WTC11 (cell line): ENCODE results near the gene GRK4. TPM values are rescaled to one million over a fixed set of nuclear protein-coding genes. Genes with fewer than 3 reads are reported as not detected.
"Not testable (repeated sequence)": the region's sequence is repeated elsewhere in the genome, so short reads cannot be mapped to it uniquely, and the experiment has no call there.

Experiments used
- ATAC-seq: fragments of 200-7000 bp; cut with Tn5 transposase; 2 replicates; pipeline ENCODE4 v1.10.0; 2021; ENCODE audit warnings: mild to moderate bottlenecking, moderate library complexity
- CTCF ChIA-PET: fragments of 300-600 bp; sonication (Branson Sonifier 250); formaldehyde crosslinking; loops from one replicate; lab custom pipeline; 2021; ENCODE audit warnings: antibody characterized with exemption; lab: Charles Lee
- POLR2A ChIA-PET: fragments of 350-600 bp; sonication (Branson Sonifier 250); formaldehyde crosslinking; loops from one replicate; lab custom pipeline; 2021; ENCODE audit warnings: antibody characterized with exemption; lab: Charles Lee
- DNase-seq: peaks from one replicate; pipeline ENCODE4 v3.0.0; 2021; ENCODE audit warnings: low spot score
- H3K27ac Mint-ChIP-seq: 2 replicates; pipeline ENCODE4 v1.8.0; 2021; ENCODE audit warnings: mixed read lengths
- H3K27me3 Mint-ChIP-seq: 2 replicates; pipeline ENCODE4 v1.8.0; 2021; ENCODE audit warnings: low read depth, mild to moderate bottlenecking, moderate library complexity, mixed read lengths
- H3K36me3 Mint-ChIP-seq: 2 replicates; pipeline ENCODE4 v1.8.0; 2021; ENCODE audit warnings: mixed read lengths
- H3K4me1 Mint-ChIP-seq: 2 replicates; pipeline ENCODE4 v1.8.0; 2022; ENCODE audit warnings: mixed read lengths
- H3K4me3 Mint-ChIP-seq: 2 replicates; pipeline ENCODE4 v1.8.0; 2021; ENCODE audit warnings: mild to moderate bottlenecking, moderate library complexity, mixed read lengths
- H3K9me3 Mint-ChIP-seq: 2 replicates; pipeline ENCODE4 v1.8.0; 2021; ENCODE audit warnings: mixed read lengths
- ATF3 ChIP-seq: sonication (generic); formaldehyde crosslinking; conservative IDR thresholded peaks from 2 replicates; pipeline ENCODE4 v1.8.1; 2022; ENCODE audit warnings: mild to moderate bottlenecking, missing genetic modification reagents
- CREB1 ChIP-seq: sonication (generic); formaldehyde crosslinking; IDR thresholded peaks from 2 replicates; pipeline ENCODE4 v1.8.0; 2023; ENCODE audit warnings: mild to moderate bottlenecking, missing genetic modification reagents
- CTCF ChIP-seq: fragments of 200-600 bp; IDR thresholded peaks from 2 replicates; pipeline ENCODE4 v1.8.0; 2022; ENCODE audit warnings: antibody characterized with exemption
- E2F5 ChIP-seq: sonication (generic); formaldehyde crosslinking; IDR thresholded peaks from 2 replicates; pipeline ENCODE4 v1.8.1; 2022; ENCODE audit warnings: mild to moderate bottlenecking, moderate library complexity, missing genetic modification reagents
- ELF4 ChIP-seq: sonication (generic); formaldehyde crosslinking; IDR thresholded peaks from 2 replicates; pipeline ENCODE4 v1.8.1; 2022; ENCODE audit warnings: low read depth, mild to moderate bottlenecking, moderate library complexity, missing genetic modification reagents
- FOXJ3 ChIP-seq: sonication (generic); formaldehyde crosslinking; IDR thresholded peaks from 2 replicates; pipeline ENCODE4 v1.9.0; 2021; ENCODE audit warnings: missing genetic modification reagents, mild to moderate bottlenecking, borderline replicate concordance
- FOXP4 ChIP-seq: sonication (generic); formaldehyde crosslinking; IDR thresholded peaks from 2 replicates; pipeline ENCODE4 v1.8.0; 2022; ENCODE audit warnings: mild to moderate bottlenecking, missing genetic modification reagents
- NFATC4 ChIP-seq: fragments of 250-450 bp; sonication (Bioruptor Pico); IDR thresholded peaks from 2 replicates; pipeline ENCODE4 v1.9.0; 2021; ENCODE audit warnings: mild to moderate bottlenecking
- NFYB ChIP-seq: sonication (generic); formaldehyde crosslinking; conservative IDR thresholded peaks from 2 replicates; pipeline ENCODE4 v1.8.0; 2022; ENCODE audit warnings: low read depth, missing genetic modification reagents
- NR1H2 ChIP-seq: sonication (generic); formaldehyde crosslinking; IDR thresholded peaks from 2 replicates; pipeline ENCODE4 v1.9.0; 2021; ENCODE audit warnings: mild to moderate bottlenecking, moderate library complexity, missing genetic modification reagents
- PRRX2 ChIP-seq: fragments of 250-450 bp; sonication (Bioruptor Pico); IDR thresholded peaks from 2 replicates; pipeline ENCODE4 v1.8.0; 2021; ENCODE audit warnings: mild to moderate bottlenecking
- SMAD3 ChIP-seq: sonication (generic); formaldehyde crosslinking; IDR thresholded peaks from 2 replicates; pipeline ENCODE4 v1.8.0; 2022; ENCODE audit warnings: missing genetic modification reagents, mild to moderate bottlenecking, borderline replicate concordance
- ZBTB21 ChIP-seq: sonication (generic); formaldehyde crosslinking; IDR thresholded peaks from 2 replicates; pipeline ENCODE4 v1.8.1; 2023; ENCODE audit warnings: mild to moderate bottlenecking, missing genetic modification reagents, borderline replicate concordance
- ZNF416 ChIP-seq: fragments of 250-450 bp; sonication (Bioruptor Pico); IDR thresholded peaks from 2 replicates; pipeline ENCODE4 v1.9.0; 2021; ENCODE audit warnings: mild to moderate bottlenecking, inconsistent platforms
- total RNA-seq: library from RNA; stranded (reverse); gene quantifications from 3 replicates; pipeline ENCODE4 v1.2.3, GENCODE V29; 2021

Gene GRK4
- total RNA-seq, 1 experiment from 2014 or later, result 1.4 TPM

GRCh38 chr4:3046623-3047022 is 83.3 kb downstream of the GRK4 start:
- Mint-ChIP-seq H3K4me3 (no peak overlapping the region), H3K27me3 (peaks cover 15% of the 10 kb centered on the region), H3K27ac (no peak overlapping the region), H3K36me3 (no peaks in the 10 kb centered on the region; the same call in 1 of the 2 replicates), H3K9me3 (peaks cover 3% of the 10 kb centered on the region), H3K4me1 (peaks cover 18% of the 10 kb centered on the region)
- ATAC-seq (no peak), DNase-seq (no peak)
- TF ChIP-seq ATF3 (CRISPR knock-in tag) (no peak), SMAD3 (no peak)
- POLR2A ChIA-PET, result no interaction called here
- CTCF ChIA-PET, result interaction anchor here (0.6 to 1.8 kb wide), 5 partner anchors 13 to 37 kb away, joined by 3 to 4 read pairs (median 3); no protein-coding TSS in a partner anchor

- peak; percentile 97 for ATAC-seq
- TF ChIP-seq NFATC4 (CRISPR knock-in tag) (no peak), NFYB (CRISPR knock-in tag) (no peak), E2F5 (no peak), ZBTB21 (CRISPR knock-in tag) (no peak), PRRX2 (CRISPR knock-in tag) (no peak), CTCF (peak; percentile 51; the same call in 1 of the 2 replicates), FOXJ3 (CRISPR knock-in tag) (no peak), NR1H2 (no peak)
- TF ChIP-seq, all 79 proteins: peak for 1
- Mint-ChIP-seq H3K36me3 (no peaks in the 10 kb centered on the region; the same call in 1 of the 2 replicates), H3K4me3 (no peak overlapping the region), H3K4me1 (peaks cover 8% of the 10 kb centered on the region), H3K27me3 (peaks cover 5% of the 10 kb centered on the region), H3K9me3 (peaks cover 12% of the 10 kb centered on the region), H3K27ac (no peak overlapping the region)
- DNase-seq, result peak; percentile 87
- ChIA-PET POLR2A (no interaction called here), CTCF (interaction anchor here (0.6 to 1.8 kb wide), 5 partner anchors 14 to 38 kb away, joined by 3 to 4 read pairs (median 3); no protein-coding TSS in a partner anchor)
These were observed 84.3 kb downstream of the GRK4 start for GRCh38 chr4:3047464-3048286.

- Mint-ChIP-seq H3K9me3 (peaks cover 33% of the 10 kb centered on the region), H3K36me3 (peaks cover 22% of the 10 kb centered on the region)
- ATAC-seq, H3K4me1 Mint-ChIP-seq, POLR2A ChIA-PET, H3K4me3 Mint-ChIP-seq, H3K27me3 Mint-ChIP-seq, DNase-seq, H3K27ac Mint-ChIP-seq: not testable (repeated sequence)
- CTCF ChIA-PET, result interaction anchor here (1.2 kb wide), 1 partner anchor 10 kb away, joined by 4 read pairs; no protein-coding TSS in a partner anchor
These were observed 87.9 kb downstream of the GRK4 start for GRCh38 chr4:3051141-3051897.

- CTCF ChIA-PET, result interaction anchor here (0.7 kb wide), 1 partner anchor 76 kb away, joined by 3 read pairs; no protein-coding TSS in a partner anchor
These were observed 90.9 kb downstream of the GRK4 start for GRCh38 chr4:3054169-3054759.

More at GRCh38 chr4:3054169-3054759, 90.9 kb downstream of the GRK4 start:
- POLR2A ChIA-PET, result interaction anchor here (0.7 kb wide), 1 partner anchor 649 kb away, joined by 3 read pairs; no protein-coding TSS in a partner anchor
- DNase-seq (no peak), ATAC-seq (no peak)
- H3K27me3 Mint-ChIP-seq, result peaks cover 9% of the 10 kb centered on the region
- H3K4me1 Mint-ChIP-seq, result peaks cover 6% of the 10 kb centered on the region
- H3K4me3 Mint-ChIP-seq, result no peak overlapping the region
- peaks cover 29% of the 10 kb centered on the region for H3K36me3 Mint-ChIP-seq
- H3K9me3 Mint-ChIP-seq, result peaks cover 44% of the 10 kb centered on the region
- no peak for TF ChIP-seq ELF4 (CRISPR knock-in tag)
- TF ChIP-seq NFYB (CRISPR knock-in tag), result no peak
- no peak for TF ChIP-seq ZNF416
- TF ChIP-seq CREB1 (CRISPR knock-in tag), result no peak
- TF ChIP-seq FOXP4, result no peak
- H3K27ac Mint-ChIP-seq, result no peak overlapping the region
